Endothelial cell of umbilical vein (primary cell): ENCODE results near the gene BCL11B.

Experiments used
- CTCF ChIP-seq, 2 donors: IDR thresholded peaks; 1 replicate in 1 of 2; 2 replicates in 1 of 2; pipeline ENCODE4 v1.5.1; 2011; ENCODE audit warnings: low read length in 2 of 2, mild to moderate bottlenecking in 2 of 2, moderate library complexity in 2 of 2, control low read depth in 1 of 2, inconsistent platforms in 1 of 2, low read depth in 1 of 2; ENCODE audit not compliant: insufficient read depth in 1 of 2; ENCODE audit errors: extremely low read depth in 1 of 2
- POLR2A ChIP-seq: IDR thresholded peaks from 2 replicates; pipeline ENCODE4 v1.6.1; 2012; ENCODE audit warnings: low read depth, mild to moderate bottlenecking, control low read depth, low read length

- no peak for TF ChIP-seq CTCF (IDR thresholded peaks at IDR 0.05; ENCODE audit: extremely low read depth in 1 of 2, insufficient read depth in 1 of 2, low read depth in 1 of 2, low read length in 2 of 2)
- TF ChIP-seq POLR2A, result no peak
Measured at GRCh38 chr14:99278836-99279235, 6.8 kb upstream of the BCL11B start.
